Thyroid gland (tissue), 4 donors: ENCODE data around the gene PDE4A.

Source experiments
- POLR2A ChIP-seq, 2 donors: fragments of 450-650 bp; IDR thresholded peaks; one replicate each; pipeline ENCODE4 v1.6.1; 2017; ENCODE audit warnings: antibody characterized with exemption in 2 of 2, mild to moderate bottlenecking in 2 of 2, moderate library complexity in 1 of 2
- TF ChIP-seq, protein P1 (sequence below), 6 experiments: fragments of 200-600 bp in 3 of 6; fragments of 450-650 bp in 3 of 6; sonication (generic) in 3 of 6; IDR thresholded peaks; one replicate each; pipeline ENCODE4 v1.5.1; 2016 to 2019; ENCODE audit warnings: antibody characterized with exemption in 6 of 6, mild to moderate bottlenecking in 2 of 6, inconsistent platforms in 1 of 6, moderate library complexity in 1 of 6

GRCh38 chr19:10395436-10395835 is 24.9 kb upstream of the PDE4A start:
- TF ChIP-seq, protein P1, sequence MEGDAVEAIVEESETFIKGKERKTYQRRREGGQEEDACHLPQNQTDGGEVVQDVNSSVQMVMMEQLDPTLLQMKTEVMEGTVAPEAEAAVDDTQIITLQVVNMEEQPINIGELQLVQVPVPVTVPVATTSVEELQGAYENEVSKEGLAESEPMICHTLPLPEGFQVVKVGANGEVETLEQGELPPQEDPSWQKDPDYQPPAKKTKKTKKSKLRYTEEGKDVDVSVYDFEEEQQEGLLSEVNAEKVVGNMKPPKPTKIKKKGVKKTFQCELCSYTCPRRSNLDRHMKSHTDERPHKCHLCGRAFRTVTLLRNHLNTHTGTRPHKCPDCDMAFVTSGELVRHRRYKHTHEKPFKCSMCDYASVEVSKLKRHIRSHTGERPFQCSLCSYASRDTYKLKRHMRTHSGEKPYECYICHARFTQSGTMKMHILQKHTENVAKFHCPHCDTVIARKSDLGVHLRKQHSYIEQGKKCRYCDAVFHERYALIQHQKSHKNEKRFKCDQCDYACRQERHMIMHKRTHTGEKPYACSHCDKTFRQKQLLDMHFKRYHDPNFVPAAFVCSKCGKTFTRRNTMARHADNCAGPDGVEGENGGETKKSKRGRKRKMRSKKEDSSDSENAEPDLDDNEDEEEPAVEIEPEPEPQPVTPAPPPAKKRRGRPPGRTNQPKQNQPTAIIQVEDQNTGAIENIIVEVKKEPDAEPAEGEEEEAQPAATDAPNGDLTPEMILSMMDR (IDR thresholded peaks at IDR 0.05), result no peak
- TF ChIP-seq POLR2A (IDR thresholded peaks at IDR 0.05), result no peak
